SKM-1 (cell line): Measurements from ENCODE around the gene SLC29A1.

Experiments
- DNase-seq: peaks from one replicate; lab custom pipeline; 2025; ENCODE audit not compliant: unreplicated experiment; lab: John Stamatoyannopoulos, UW

SLC29A1 gene

GRCh38 chr6:44251576-44252524 lies 28.5 kb downstream of the SLC29A1 start:
- no peak for DNase-seq

DNA sequence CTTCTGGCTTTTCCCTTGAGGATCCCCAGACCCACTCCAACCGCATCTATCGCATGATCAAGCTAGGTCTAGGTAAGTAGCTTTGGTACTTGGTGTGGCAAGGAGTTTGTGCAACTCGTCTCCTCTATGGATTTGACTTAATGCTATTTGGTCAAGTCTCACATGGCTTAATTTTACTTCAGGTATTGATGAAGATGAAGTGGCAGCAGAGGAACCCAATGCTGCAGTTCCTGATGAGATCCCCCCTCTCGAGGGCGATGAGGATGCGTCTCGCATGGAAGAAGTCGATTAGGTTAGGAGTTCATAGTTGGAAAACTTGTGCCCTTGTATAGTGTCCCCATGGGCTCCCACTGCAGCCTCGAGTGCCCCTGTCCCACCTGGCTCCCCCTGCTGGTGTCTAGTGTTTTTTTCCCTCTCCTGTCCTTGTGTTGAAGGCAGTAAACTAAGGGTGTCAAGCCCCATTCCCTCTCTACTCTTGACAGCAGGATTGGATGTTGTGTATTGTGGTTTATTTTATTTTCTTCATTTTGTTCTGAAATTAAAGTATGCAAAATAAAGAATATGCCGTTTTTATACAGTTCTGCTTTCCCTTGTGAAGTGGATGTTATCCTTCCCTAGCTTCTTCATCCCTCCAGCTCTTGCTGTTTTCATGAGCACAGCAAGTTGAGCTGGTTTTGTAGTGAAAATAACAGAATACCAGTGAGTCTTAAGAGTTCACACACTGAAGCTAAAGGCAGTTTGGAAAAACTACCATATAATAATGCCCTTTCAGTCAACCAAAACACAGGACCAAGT lies 30.1 kb downstream of the SLC29A1 start:
- no peak for DNase-seq

DNA sequence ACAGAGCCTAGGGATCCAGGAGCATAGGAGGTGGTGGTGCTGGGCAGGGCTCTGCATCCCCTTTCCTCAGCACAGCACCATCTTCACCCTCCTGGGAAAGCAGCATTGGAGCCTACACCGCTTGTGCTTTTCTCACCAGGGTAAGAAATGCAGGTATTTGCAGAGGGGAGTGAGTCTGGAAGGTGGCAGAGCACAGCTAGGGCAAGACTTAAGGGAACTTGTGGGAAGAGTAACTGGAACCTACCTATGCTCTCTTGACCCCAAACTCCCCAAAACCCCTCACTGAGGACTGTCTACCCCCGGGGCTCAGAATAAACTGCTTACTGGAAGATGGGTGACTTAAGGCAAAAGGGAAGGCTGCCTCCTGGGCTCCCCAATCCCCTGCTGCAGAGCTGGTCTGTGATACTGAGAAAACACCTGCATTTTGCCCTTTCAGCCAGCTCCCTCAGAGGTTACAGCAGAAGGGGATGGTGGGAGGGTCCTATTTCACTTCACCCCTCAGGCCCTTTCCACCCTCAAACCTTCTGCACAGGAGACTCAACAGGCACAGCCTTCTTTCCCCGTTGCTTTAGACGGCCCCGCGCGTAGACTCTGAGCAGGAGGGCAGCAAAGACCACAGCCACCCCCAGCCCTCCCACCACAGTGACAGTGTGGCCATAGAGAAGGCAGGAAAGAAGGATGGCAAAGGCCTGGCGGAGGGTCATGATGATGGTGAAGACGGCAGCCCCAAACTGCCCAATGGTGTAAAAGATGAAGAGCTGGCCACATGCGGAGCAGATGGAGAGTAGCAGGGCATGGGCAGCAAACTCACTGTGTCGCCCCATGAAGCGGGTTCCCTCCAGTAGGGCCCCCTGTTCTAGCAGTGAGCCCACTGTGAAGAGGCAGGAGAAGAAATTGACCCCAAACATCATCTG lies 31.1 kb downstream of the SLC29A1 start:
- no peak for DNase-seq

DNA sequence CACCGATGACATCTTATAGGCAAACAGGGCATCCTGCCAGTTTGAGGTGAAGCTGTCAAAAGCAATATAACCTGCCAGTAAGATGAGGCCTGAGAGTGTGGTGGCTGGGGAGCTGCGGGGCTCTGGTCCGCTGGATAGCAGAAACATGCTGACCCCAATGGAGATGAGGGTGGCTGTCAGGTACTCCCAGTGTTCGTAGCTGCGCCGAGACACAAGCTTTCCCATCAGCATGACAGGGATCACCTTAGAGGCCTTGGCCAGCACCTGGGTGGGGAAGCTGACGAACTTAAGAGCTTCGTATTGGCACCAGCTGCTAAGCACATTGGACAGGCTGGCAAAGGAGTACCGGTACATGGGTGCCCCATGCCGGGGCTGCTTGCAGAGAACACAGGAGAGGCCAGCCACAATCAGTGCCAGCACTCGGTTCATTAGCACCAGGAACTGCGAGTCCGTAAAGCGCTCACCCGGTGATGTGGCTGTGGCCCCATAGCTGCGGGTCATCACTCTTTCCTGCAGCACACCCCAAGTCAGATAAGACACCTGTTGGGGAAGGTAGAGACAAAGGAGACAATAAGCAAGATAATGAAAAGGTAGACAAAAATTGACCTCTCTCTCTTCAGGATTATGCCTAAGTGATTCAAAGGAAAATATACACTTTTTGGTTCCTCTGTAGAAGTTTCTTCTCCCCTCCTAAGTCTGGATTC lies 31.9 kb downstream of the SLC29A1 start:
- DNase-seq, result no peak

- no peak for DNase-seq
Measured at GRCh38 chr6:44255871-44256774, 32.7 kb downstream of the SLC29A1 start.

DNA sequence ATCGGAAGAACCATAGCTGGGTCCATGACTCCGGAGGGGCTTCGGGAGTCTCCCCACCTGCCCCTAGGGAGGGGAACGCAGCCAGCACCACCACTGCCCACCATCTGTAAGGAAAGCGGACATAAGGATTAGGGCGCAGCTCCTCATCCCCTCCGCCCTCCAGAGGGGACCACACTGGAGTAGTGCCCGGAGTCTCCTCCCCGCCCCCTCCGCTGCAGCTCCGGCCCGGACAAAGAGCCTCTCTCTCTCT lies 33.3 kb downstream of the SLC29A1 start:
- no peak for DNase-seq

GRCh38 chr6:44257025-44257752 lies 33.8 kb downstream of the SLC29A1 start, which contains the start of gene SLC35B2:
Gene SLC35B2 (minus strand): TSS chr6:44257528. CDS start chr6:44257410, 118 bp downstream.
- DNase-seq, result peak; percentile 38

DNA sequence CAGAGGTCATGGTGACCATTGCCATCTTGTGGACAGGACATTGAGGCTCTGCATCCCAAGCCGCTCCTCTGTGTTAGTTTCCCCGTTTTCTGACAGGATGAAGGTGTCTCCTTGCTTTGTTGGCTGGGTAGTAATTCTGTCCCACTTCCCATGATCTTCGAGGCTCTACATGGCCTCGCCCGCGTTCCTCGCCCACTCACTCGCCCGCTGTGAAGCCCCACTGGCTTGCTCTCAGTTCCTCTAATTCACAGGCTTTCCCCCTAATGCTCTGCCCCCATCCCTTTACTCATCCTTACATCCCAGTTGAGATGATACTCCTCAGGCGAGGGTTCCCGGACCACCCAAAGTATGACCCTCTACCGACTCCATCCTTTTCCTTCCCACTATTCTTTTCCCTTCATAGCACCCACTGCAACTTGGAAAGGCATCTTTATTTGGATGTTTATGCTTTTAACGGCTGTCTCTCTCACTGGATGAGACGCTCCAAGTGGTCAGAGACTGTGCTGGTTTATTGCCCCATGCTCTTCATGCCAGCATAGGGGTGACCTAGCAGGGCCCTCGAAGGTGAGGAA lies 34.4 kb downstream of the SLC29A1 start:
- no peak for DNase-seq

DNA sequence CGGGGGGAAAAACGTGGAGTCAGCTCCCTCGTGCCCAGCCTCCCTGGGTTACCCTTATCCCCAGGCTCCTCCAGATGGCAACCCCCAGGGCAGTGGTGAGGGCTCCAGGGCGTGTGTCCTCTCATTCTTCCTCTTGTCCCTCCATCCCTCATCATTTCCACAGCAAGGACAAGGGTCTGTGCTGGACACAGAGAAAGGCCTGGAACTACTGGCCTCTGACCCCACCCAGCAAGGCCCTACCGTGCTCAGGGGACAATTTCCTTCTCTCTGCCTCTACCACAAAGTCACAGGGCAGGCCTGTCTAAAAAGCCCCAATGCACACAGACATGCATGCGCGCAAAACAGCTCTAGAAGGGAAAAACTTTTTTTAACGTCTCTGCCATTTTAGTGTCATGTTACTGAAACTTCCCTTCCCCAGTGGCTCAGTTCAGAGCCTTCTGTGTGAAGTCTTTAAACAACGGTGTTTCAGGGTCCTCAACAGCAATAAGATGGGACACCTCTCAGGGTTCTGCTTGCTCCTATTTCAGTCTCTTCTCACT lies 35.0 kb downstream of the SLC29A1 start:
- no peak for DNase-seq

- no peak for DNase-seq
Measured at GRCh38 chr6:44258921-44259320, 35.5 kb downstream of the SLC29A1 start.

DNA sequence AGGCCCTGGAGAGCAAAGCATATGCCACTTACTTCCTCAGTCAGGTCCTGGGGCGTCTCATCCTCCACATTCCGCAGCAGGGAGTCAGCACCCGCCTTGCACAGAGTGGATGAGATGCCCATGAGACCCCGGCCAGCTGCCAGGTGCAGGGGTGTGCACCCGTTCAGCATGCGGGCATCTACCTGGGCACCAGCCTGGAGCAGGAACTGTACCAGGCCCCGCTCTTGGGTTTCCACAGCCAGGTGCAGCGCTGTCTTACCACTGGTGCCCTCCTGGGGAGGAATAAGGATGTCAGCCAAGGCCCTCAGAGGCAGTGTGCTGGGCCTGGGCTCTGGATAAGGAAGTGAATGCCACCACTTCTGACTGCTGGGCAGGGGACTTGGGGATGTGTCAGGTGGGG lies 36.6 kb downstream of the SLC29A1 start:
- DNase-seq, result no peak

DNA sequence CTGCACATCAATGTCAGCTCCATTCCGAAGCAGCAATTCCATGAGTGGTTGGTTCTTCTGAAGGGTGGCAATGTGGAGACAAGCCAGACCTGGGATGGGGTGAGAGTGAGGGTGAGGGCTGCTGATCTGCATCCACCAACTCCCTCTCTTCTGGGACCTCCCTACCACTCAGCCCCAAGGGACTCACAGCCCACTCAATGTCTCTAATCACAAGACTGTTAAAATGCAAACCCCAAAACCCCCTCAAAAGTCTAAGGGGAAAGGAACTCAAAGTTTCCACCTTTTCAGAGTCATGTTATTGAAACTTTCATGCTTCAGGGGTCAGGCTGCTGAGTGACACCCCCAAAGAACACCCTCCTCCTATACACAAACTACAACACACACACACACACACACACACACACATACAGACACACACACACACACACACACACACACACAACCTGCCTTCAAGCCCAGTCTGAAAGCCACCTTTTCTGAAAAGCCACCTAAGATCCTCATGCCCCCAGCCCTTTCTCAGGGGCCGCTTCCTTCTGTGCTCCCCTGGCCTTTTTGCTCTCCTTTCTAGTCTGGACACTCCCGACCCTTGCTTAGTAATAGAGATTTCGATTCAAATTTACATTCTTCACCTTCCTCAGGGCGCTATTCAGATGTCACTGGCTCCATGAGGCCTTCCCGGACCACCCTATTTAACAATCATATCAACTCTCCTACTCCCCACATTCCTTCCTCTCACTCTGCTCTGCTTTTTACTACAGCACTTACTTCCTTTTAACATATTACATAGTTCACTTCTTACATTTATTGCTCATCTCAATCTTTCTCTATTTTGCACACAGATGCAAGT lies 37.3 kb downstream of the SLC29A1 start:
- DNase-seq, result no peak

- no peak for DNase-seq
Measured at GRCh38 chr6:44261581-44261980, 38.2 kb downstream of the SLC29A1 start.

DNA sequence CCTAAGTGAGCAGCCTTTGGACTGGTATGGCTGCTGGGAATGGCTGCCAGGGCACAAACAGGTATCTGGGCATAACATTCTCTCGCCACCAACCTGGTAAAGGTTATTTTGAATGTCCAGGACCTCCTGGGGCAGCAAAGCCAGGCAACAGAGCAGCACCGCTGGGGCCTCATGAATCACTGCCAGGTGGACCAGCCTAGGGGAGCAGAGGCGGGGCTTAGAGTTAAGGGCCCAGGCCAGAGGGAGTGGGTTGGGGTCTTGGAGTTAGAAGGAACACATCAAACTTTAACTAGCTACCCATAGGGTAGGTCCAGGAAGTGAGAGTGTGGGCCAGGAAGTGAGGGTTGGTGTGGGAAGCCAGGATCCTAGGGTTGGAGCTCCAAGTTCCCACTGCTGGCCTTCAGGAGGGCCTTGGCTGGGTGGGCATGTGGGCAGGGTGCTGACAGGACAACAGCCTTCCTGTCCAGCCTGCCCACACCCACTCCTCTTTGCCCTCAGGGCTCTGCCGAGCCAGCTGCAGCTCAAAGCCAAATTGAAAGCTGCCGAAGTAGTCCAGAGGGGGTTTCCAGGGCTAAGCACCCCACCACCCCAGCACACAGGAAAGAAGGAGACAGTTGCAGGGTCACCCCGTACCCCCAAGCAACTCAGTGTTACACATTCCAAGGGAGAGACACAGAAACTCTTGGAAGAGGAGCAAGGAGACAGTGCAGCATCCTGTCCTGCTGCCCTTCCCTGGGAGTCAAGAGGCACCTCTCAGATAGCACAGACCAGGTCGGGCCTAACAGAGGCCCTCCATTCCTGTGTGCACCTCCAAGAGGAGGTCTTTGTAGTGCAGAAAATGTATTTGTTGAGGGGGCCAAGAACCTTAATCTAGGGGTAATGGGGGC lies 39.3 kb downstream of the SLC29A1 start:
- no peak for DNase-seq

GRCh38 chr6:44263354-44264100 lies 40.1 kb downstream of the SLC29A1 start:
- no peak for DNase-seq
